Mesenchymal stem cell (in vitro differentiated cells and primary cell): ENCODE results near the gene DNASE1L3.

Source experiments
- DNase-seq: peaks from one replicate; pipeline ENCODE4 v3.0.0-alpha.2; 2013
- H2AFZ ChIP-seq: one replicate; pipeline ENCODE4 v1.6.1; 2013; ENCODE audit warnings: low read depth, mild to moderate bottlenecking, control low read depth, inconsistent platforms, low read length, moderate library complexity
- H2AK5ac ChIP-seq: 2 replicates; pipeline ENCODE4 v1.6.1; 2013; ENCODE audit warnings: low read length, moderate library complexity, mild to moderate bottlenecking, inconsistent platforms; ENCODE audit not compliant: severe bottlenecking
- H2BK120ac ChIP-seq: one replicate; pipeline ENCODE4 v1.6.1; 2013; ENCODE audit warnings: low read depth, mild to moderate bottlenecking, inconsistent platforms, low read length, moderate library complexity
- H2BK12ac ChIP-seq, 2 experiments: one replicate each; pipeline ENCODE4 v1.6.1; 2013; ENCODE audit warnings: inconsistent platforms in 2 of 2, low read length in 2 of 2, mild to moderate bottlenecking in 2 of 2, moderate library complexity in 2 of 2, control low read depth in 1 of 2
- H2BK15ac ChIP-seq: one replicate; pipeline ENCODE4 v1.6.1; 2013; ENCODE audit warnings: mild to moderate bottlenecking, low read depth, inconsistent platforms; ENCODE audit not compliant: poor library complexity, severe bottlenecking
- H2BK5ac ChIP-seq: 2 replicates; pipeline ENCODE4 v1.6.1; 2013; ENCODE audit warnings: low read depth, mild to moderate bottlenecking, low read length, control low read depth, inconsistent platforms; ENCODE audit not compliant: poor library complexity, severe bottlenecking
- H3K14ac ChIP-seq, 2 experiments: one replicate each; pipeline ENCODE4 v1.6.1; 2013; ENCODE audit warnings: inconsistent platforms in 2 of 2, low read length in 2 of 2, control low read depth in 1 of 2, mild to moderate bottlenecking in 1 of 2, moderate library complexity in 1 of 2
- H3K18ac ChIP-seq, 2 experiments: one replicate each; pipeline ENCODE4 v1.6.1; 2013; ENCODE audit warnings: inconsistent platforms in 2 of 2, low read length in 2 of 2, control low read depth in 1 of 2, low read depth in 1 of 2, mild to moderate bottlenecking in 1 of 2
- H3K23ac ChIP-seq, 2 experiments: one replicate each; pipeline ENCODE4 v1.6.1; 2013; ENCODE audit warnings: inconsistent platforms in 2 of 2, low read length in 2 of 2, mild to moderate bottlenecking in 2 of 2, moderate library complexity in 2 of 2, control low read depth in 1 of 2
- H3K27ac ChIP-seq: 2 replicates; pipeline ENCODE4 v1.5.1; 2013; ENCODE audit warnings: mild to moderate bottlenecking, moderate library complexity, low read length, control low read depth, inconsistent platforms; ENCODE audit not compliant: poor library complexity, severe bottlenecking
- H3K27me3 ChIP-seq, 2 experiments: 2 replicates each; pipeline versions ENCODE4 v1.6.1 to v1.7.0; 2013; ENCODE audit warnings: low read length in 2 of 2, mild to moderate bottlenecking in 2 of 2, moderate library complexity in 2 of 2, control low read depth in 1 of 2, inconsistent platforms in 1 of 2; ENCODE audit not compliant: control insufficient read depth in 1 of 2, insufficient read depth in 1 of 2
- H3K36me3 ChIP-seq, 2 experiments: 2 replicates each; pipeline versions ENCODE4 v1.6.1 to v1.7.0; 2013; ENCODE audit warnings: low read length in 2 of 2, control low read depth in 1 of 2, inconsistent platforms in 1 of 2, low read depth in 1 of 2, mild to moderate bottlenecking in 1 of 2; ENCODE audit not compliant: insufficient read depth in 2 of 2, control insufficient read depth in 1 of 2
- H3K4ac ChIP-seq, 2 experiments: one replicate each; pipeline ENCODE4 v1.6.1; 2013; ENCODE audit warnings: inconsistent platforms in 2 of 2, low read length in 2 of 2, mild to moderate bottlenecking in 2 of 2, moderate library complexity in 2 of 2, control low read depth in 1 of 2, low read depth in 1 of 2
- H3K4me1 ChIP-seq: 2 replicates; pipeline ENCODE4 v1.6.1; 2013; ENCODE audit warnings: low read depth, low read length, control low read depth; ENCODE audit not compliant: control insufficient read depth, insufficient read depth
- H3K4me2 ChIP-seq: 2 replicates; pipeline ENCODE4 v1.6.1; 2013; ENCODE audit warnings: low read length, mild to moderate bottlenecking, inconsistent platforms; ENCODE audit not compliant: poor library complexity, severe bottlenecking
- H3K4me3 ChIP-seq, 2 experiments: 2 replicates each; pipeline versions ENCODE4 v1.5.1 to v1.7.0; 2013; ENCODE audit warnings: low read length in 2 of 2, mild to moderate bottlenecking in 2 of 2, control low read depth in 1 of 2, low read depth in 1 of 2; ENCODE audit not compliant: insufficient read depth in 1 of 2
- H3K79me1 ChIP-seq: replicated peaks from 2 replicates; pipeline ENCODE4 v1.6.1; 2013; ENCODE audit warnings: mild to moderate bottlenecking, control low read depth, low read length, inconsistent platforms; ENCODE audit not compliant: poor library complexity, severe bottlenecking
- H3K9ac ChIP-seq: 2 replicates; pipeline ENCODE4 v1.7.0; 2013; ENCODE audit warnings: mild to moderate bottlenecking, low read length, moderate library complexity
- H3K9me3 ChIP-seq: 2 replicates; pipeline ENCODE4 v1.7.0; 2013; ENCODE audit warnings: mild to moderate bottlenecking, low read length; ENCODE audit not compliant: control insufficient read depth
- H4K8ac ChIP-seq: one replicate; pipeline ENCODE4 v1.6.1; 2013; ENCODE audit warnings: inconsistent platforms, mild to moderate bottlenecking, low read length, moderate library complexity
- H4K91ac ChIP-seq: one replicate; pipeline ENCODE4 v1.6.1; 2013; ENCODE audit warnings: mild to moderate bottlenecking, low read length, inconsistent platforms
- WGBS: methylation state at CpG from one replicate; pipeline ENCODE4 v1.1.7; 2013; ENCODE audit warnings: mixed read lengths; 5-methylcytosine and 5-hydroxymethylcytosine counted together

The DNASE1L3 gene

DNA sequence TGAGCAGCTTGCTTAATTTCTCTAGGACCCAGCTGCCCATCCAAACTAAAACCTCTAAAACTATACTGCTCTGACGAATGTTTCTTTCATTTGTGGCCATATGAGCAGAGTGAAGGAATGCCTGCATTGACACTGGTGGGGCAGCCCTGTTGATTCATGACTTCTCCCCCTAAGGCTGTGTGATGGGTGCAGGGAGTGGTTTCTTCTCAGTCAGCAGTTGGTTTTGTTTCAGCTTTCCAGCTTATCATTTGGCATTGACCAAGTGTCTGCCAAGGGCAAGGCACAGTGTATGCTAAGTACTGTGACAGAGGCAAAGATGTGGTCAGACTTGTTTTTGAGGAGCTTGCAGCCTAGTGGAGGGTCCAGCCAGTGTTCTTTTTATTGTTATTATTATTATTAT is 31.6 kb upstream of the DNASE1L3 start:
- no peak overlapping the region for H2AFZ ChIP-seq
- no peaks in the 10 kb centered on the region for H3K36me3 ChIP-seq
- H3K9me3 ChIP-seq: no peaks in the 10 kb centered on the region
- H3K23ac ChIP-seq: no peak overlapping the region
- H3K9ac ChIP-seq: no peak overlapping the region
- peaks cover 22% of the 10 kb centered on the region for H3K79me1 ChIP-seq
- H2BK12ac ChIP-seq: no peak overlapping the region
- no peak overlapping the region for H3K4ac ChIP-seq
- 100% methylated on average over 1 of the region's 1 CpG for WGBS
- no peak overlapping the region for H3K4me3 ChIP-seq
- H4K8ac ChIP-seq: no peak overlapping the region
- H3K14ac ChIP-seq: no peak overlapping the region
- H3K27ac ChIP-seq: no peak overlapping the region
- H2BK15ac ChIP-seq: no peak overlapping the region
- DNase-seq: no peak
- H4K91ac ChIP-seq: no peak overlapping the region
- H2BK5ac ChIP-seq: no peak overlapping the region
- no peak overlapping the region for H2AK5ac ChIP-seq
- peaks cover 6% of the 10 kb centered on the region for H3K4me1 ChIP-seq
- no peak overlapping the region for H2BK120ac ChIP-seq
- no peaks in the 10 kb centered on the region for H3K27me3 ChIP-seq
- no peak overlapping the region for H3K4me2 ChIP-seq
- H3K18ac ChIP-seq: no peak overlapping the region

- Histone ChIP-seq H3K4me2 (no peak overlapping the region), H2AFZ (no peak overlapping the region), H2BK12ac (no peak overlapping the region), H3K36me3 (no peaks in the 10 kb centered on the region), H4K91ac (no peak overlapping the region), H3K4me1 (peaks cover 10% of the 10 kb centered on the region), H2BK5ac (no peak overlapping the region), H3K23ac (no peak overlapping the region), H2BK120ac (no peak overlapping the region), H2AK5ac (no peak overlapping the region), H3K27ac (no peak overlapping the region), H3K9me3 (no peaks in the 10 kb centered on the region), H3K79me1 (peaks cover 22% of the 10 kb centered on the region), H3K4me3 (no peak overlapping the region), H3K18ac (no peak overlapping the region), H3K4ac (no peak overlapping the region), H3K14ac (no peak overlapping the region), H4K8ac (no peak overlapping the region), H3K27me3 (peaks cover 0 to under 1% of the 10 kb centered on the region in 2 experiments), H3K9ac (no peak overlapping the region), H2BK15ac (no peak overlapping the region)
- 98% methylated on average over 4 of the region's 4 CpGs for WGBS
- peak; percentile 23 for DNase-seq
These were observed 30.7 kb upstream of the DNASE1L3 start for GRCh38 chr3:58241306-58242044.

- Histone ChIP-seq H4K91ac (no peak overlapping the region), H3K4me3 (peak overlapping the region in 1 of 2 experiments; percentile 94)
These were observed 28.1 kb upstream of the DNASE1L3 start for GRCh38 chr3:58238830-58239229.

DNA sequence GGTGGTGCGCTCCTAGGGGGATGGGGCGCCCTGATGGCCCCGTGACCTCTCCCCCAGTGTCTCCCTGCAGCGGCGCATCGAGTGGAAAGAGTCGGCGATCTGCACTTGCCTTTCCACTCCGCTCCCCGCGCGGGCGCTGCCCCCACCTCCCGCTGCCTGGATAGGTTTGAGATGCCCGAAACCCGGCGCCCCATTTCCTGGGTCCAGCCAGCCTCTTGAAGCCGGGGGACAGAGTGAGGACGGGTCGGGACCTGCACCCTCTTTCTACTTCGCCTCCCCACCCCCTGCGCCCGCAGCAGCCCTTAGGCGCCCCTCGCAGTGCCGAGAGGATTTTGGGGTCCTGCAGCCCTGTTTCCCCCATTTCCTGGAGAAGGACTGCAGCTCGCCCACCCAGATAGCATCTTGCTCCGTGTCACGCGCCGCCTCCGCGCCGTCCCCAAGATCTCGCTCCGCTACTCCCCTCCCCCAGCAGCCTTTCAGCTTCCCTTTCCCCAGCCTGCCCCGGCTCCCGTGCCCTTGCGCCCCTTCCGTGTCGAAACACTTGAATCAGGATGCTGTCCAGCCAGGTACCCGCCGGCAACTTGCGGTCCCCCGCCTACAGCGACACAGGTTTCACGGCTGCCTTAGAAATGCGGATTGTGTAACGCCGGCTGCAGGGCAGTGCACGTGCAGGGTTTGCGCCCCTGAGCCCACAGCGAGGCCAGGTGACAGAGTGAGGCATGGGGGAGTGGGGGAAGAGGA is 27.3 kb upstream of the DNASE1L3 start:
- 1% methylated on average over 53 of the region's 53 CpGs for WGBS
- H3K36me3 ChIP-seq: no peaks in the 10 kb centered on the region
- peak overlapping the region; percentile 96 for H2BK15ac ChIP-seq
- peak overlapping the region in 1 of 2 experiments; percentile 57 for H2BK12ac ChIP-seq
- peaks cover 5 to 6% of the 10 kb centered on the region in 2 experiments for H3K27me3 ChIP-seq
- H2BK120ac ChIP-seq: peak overlapping the region; percentile 24
- peak overlapping the region; percentile 68 for H4K8ac ChIP-seq
- peak overlapping the region; percentile 87 for H3K9ac ChIP-seq
- peak overlapping the region; percentile 79 for H2AFZ ChIP-seq
- no peak overlapping the region for H2AK5ac ChIP-seq
- peak; percentile 21 for DNase-seq
- peak overlapping the region; percentile 79 for H3K4me2 ChIP-seq
- H4K91ac ChIP-seq: peak overlapping the region; percentile 61
- no peak overlapping the region for H2BK5ac ChIP-seq
- H3K23ac ChIP-seq: peak overlapping the region in 1 of 2 experiments; percentile 90
- H3K27ac ChIP-seq: no peak overlapping the region
- peak overlapping the region; percentile 15 to 81 for H3K18ac ChIP-seq
- peak overlapping the region; percentile 84 to 94 for H3K4me3 ChIP-seq
- H3K14ac ChIP-seq: peak overlapping the region in 1 of 2 experiments; percentile 61
- no peak overlapping the region for H3K4ac ChIP-seq
- peaks cover 11% of the 10 kb centered on the region for H3K79me1 ChIP-seq
- H3K9me3 ChIP-seq: no peaks in the 10 kb centered on the region
- peaks cover 10% of the 10 kb centered on the region for H3K4me1 ChIP-seq

More at GRCh38 chr3:58238830-58239229, 28.1 kb upstream of the DNASE1L3 start:
- H3K9ac ChIP-seq: peak overlapping the region; percentile 87
- no peaks in the 10 kb centered on the region for H3K9me3 ChIP-seq
- H3K4me2 ChIP-seq: peak overlapping the region; percentile 79
- H3K36me3 ChIP-seq: no peaks in the 10 kb centered on the region
- no peak overlapping the region for H2BK12ac ChIP-seq
- no peak overlapping the region for H2BK5ac ChIP-seq
- no peak overlapping the region for H2BK15ac ChIP-seq
- 72% methylated on average over 2 of the region's 7 CpGs for WGBS
- H3K27ac ChIP-seq: no peak overlapping the region
- H3K23ac ChIP-seq: no peak overlapping the region
- no peak overlapping the region for H3K4ac ChIP-seq
- H4K8ac ChIP-seq: no peak overlapping the region
- no peak overlapping the region for H2BK120ac ChIP-seq
- no peak overlapping the region for H3K14ac ChIP-seq
- no peak overlapping the region for H3K18ac ChIP-seq
- DNase-seq: no peak
- no peak overlapping the region for H2AK5ac ChIP-seq
- H3K27me3 ChIP-seq: peaks cover under 1 to 5% of the 10 kb centered on the region in 2 experiments
- peaks cover 10% of the 10 kb centered on the region for H3K4me1 ChIP-seq
- H3K79me1 ChIP-seq: peaks cover 14% of the 10 kb centered on the region
- no peak overlapping the region for H2AFZ ChIP-seq
